Measurements from ENCODE around the gene MVB12B. TPM values are rescaled to one million over a fixed set of nuclear protein-coding genes. Genes with fewer than 3 reads are reported as not detected.

Gene MVB12B
- total RNA-seq, 1 experiment from 2014 or later: 9.4 TPM

GRCh38 chr9:126398403-126399058, 71.9 kb downstream of the MVB12B start:
- Histone ChIP-seq H3K36me3 (ENCODE audit: control insufficient read depth, insufficient read depth, low read length) (no peaks in the 10 kb centered on the region), H3K27me3 (ENCODE audit: control insufficient read depth, insufficient read depth, low read length) (no peaks in the 10 kb centered on the region), H3K4me3 (ENCODE audit: low read depth in 2 of 2, low read length in 2 of 2) (no peak overlapping the region), H3K9me3 (ENCODE audit: control insufficient read depth, insufficient read depth, low read depth, low read length) (no peaks in the 10 kb centered on the region), H3K4me1 (ENCODE audit: control insufficient read depth, insufficient read depth, low read length) (no peaks in the 10 kb centered on the region), H3K27ac (ENCODE audit: low read length) (no peak overlapping the region)
- peak; percentile 27 for DNase-seq (ENCODE audit: low read depth, low spot score)
- POLR2A ChIA-PET: no interaction called here
- ATAC-seq: peak; percentile 95
- BruUV-seq (replicated peaks): no TSS peak
- intact Hi-C loops (cut with micrococcal nuclease; ENCODE audit: unreplicated experiment): loop anchor here (1.0 kb wide), 1 partner anchor 96 kb away; no protein-coding TSS in a partner anchor
- in situ Hi-C loops (cut with HindIII; ENCODE audit: low pct_unique_long_range_greater_than_20kb, low sequenced_read_pairs): no loop called here
- TF ChIP-seq TCF7L2 (IDR thresholded peaks at IDR 0.05; ENCODE audit: low read depth, low read length): no peak
- TF ChIP-seq, protein P1, sequence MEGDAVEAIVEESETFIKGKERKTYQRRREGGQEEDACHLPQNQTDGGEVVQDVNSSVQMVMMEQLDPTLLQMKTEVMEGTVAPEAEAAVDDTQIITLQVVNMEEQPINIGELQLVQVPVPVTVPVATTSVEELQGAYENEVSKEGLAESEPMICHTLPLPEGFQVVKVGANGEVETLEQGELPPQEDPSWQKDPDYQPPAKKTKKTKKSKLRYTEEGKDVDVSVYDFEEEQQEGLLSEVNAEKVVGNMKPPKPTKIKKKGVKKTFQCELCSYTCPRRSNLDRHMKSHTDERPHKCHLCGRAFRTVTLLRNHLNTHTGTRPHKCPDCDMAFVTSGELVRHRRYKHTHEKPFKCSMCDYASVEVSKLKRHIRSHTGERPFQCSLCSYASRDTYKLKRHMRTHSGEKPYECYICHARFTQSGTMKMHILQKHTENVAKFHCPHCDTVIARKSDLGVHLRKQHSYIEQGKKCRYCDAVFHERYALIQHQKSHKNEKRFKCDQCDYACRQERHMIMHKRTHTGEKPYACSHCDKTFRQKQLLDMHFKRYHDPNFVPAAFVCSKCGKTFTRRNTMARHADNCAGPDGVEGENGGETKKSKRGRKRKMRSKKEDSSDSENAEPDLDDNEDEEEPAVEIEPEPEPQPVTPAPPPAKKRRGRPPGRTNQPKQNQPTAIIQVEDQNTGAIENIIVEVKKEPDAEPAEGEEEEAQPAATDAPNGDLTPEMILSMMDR (IDR thresholded peaks at IDR 0.05): peak; percentile 94
- CTCF ChIA-PET: interaction anchor here (0.5 to 0.8 kb wide), 5 partner anchors 17 to 995 kb away, joined by 3 read pairs; no protein-coding TSS in a partner anchor

DNA sequence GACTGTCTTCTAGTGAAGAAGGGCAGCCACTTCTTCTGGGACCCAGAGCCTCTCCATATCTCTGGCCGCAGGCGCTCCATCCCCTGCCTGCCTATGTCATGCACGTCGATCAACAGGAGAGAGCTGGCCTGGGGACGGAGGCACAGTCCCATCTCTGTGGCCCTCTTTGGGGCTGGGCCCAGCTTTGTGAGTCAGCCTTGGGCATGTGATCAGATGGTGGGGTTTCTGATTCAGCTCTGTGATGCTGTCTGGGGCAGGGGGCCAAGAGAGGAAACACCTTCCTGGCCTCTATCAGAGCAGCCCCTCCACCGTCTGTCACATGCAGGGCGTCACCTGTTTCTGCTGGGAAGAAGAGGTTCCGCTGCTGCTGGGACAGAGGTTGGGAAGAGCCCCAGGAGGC, 72.6 kb downstream of the MVB12B start:
- H3K4me1 ChIP-seq (ENCODE audit: control insufficient read depth, insufficient read depth, low read length): no peaks in the 10 kb centered on the region
- no peaks in the 10 kb centered on the region for H3K36me3 ChIP-seq (ENCODE audit: control insufficient read depth, insufficient read depth, low read length)
- ChIA-PET POLR2A (no interaction called here), CTCF (interaction anchor here (0.8 kb wide), 1 partner anchor 92 kb away, joined by 3 read pairs; no protein-coding TSS in a partner anchor)
- DNase-seq (ENCODE audit: low read depth, low spot score) (no peak), ATAC-seq (no peak)
- in situ Hi-C loops (cut with HindIII; ENCODE audit: low pct_unique_long_range_greater_than_20kb, low sequenced_read_pairs): no loop called here
- no peaks in the 10 kb centered on the region for H3K9me3 ChIP-seq (ENCODE audit: control insufficient read depth, insufficient read depth, low read depth, low read length)
- BruUV-seq (replicated peaks): no TSS peak
- intact Hi-C loops (cut with micrococcal nuclease; ENCODE audit: unreplicated experiment): no loop called here
- H3K27me3 ChIP-seq (ENCODE audit: control insufficient read depth, insufficient read depth, low read length): no peaks in the 10 kb centered on the region
- H3K27ac ChIP-seq (ENCODE audit: low read length): no peak overlapping the region
- TF ChIP-seq TCF7L2 (IDR thresholded peaks at IDR 0.05; ENCODE audit: low read depth, low read length): no peak
- TF ChIP-seq SIN3A (IDR thresholded peaks at IDR 0.05; ENCODE audit: borderline replicate concordance, insufficient read depth, low read depth, low read length): no peak
- TF ChIP-seq, protein P1 (IDR thresholded peaks at IDR 0.05): no peak
- TF ChIP-seq POLR2AphosphoS5 (IDR thresholded peaks at IDR 0.05; ENCODE audit: low read depth, low read length): no peak
- no peak for TF ChIP-seq REST (IDR thresholded peaks at IDR 0.05; ENCODE audit: insufficient read depth in 1 of 2, low read depth in 2 of 2, low read length in 1 of 2)
- no peak overlapping the region for H3K4me3 ChIP-seq (ENCODE audit: low read depth in 2 of 2, low read length in 2 of 2)
